ENCODE measurements around the gene GALNT18. TPM values are rescaled to one million over a fixed set of nuclear protein-coding genes. Genes with fewer than 3 reads are reported as not detected.

GALNT18 gene
- total RNA-seq, 2 donors from 2014 or later: 29.4 to 105 TPM

DNA sequence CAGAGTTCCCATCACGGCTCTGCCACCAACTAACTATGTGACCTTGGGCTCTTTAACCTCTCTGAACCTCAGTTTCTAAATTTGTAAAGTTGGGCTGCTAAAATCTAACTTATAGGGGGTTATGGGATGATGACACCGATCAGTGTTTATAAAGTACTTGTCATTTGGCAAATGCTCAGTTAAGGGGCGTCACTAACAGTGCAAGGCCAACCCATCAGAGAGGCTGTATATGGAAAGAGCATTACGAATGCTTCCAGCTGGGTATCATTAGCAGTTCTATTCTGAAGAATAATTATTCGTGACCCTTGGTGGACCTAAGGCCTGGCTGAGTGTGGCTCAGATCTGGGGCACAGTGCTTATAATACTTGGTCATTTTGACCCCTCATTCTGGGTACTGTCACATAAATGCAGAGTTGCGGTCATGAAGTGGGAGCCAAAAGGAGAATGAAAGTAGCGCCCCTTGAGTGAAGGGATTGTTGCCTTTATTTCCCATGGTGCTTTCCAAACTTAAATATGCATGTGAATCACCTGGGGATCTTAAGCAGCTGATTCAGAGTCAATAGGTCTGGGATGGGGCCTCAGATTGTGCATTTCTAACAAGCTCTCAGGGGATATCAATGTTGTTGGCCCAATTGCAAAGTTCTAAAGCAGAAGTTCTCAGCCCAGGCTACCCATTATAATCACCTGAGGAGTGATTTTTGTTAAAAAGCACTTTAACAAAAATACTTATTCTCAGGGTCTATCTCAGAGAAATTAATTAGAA is 384.6 kb downstream of the GALNT18 start:
- Histone ChIP-seq H3K27ac (no peak overlapping the region), H3K4me1 (replicated peaks) (no peaks in the 10 kb centered on the region), H3K4me3 (no peak overlapping the region), H3K9me3 (no peaks in the 10 kb centered on the region), H3K36me3 (no peaks in the 10 kb centered on the region), H3K27me3 (replicated peaks; ENCODE audit: insufficient read depth) (no peaks in the 10 kb centered on the region)
- WGBS: 84% methylated on average over 7 of the region's 7 CpGs
- intact Hi-C loops (cut with DNase I): no loop called here
- TF ChIP-seq POLR2AphosphoS5 (IDR thresholded peaks at IDR 0.05): no peak
- TF ChIP-seq POLR2A (IDR thresholded peaks at IDR 0.05): no peak
- TF ChIP-seq, protein P1, sequence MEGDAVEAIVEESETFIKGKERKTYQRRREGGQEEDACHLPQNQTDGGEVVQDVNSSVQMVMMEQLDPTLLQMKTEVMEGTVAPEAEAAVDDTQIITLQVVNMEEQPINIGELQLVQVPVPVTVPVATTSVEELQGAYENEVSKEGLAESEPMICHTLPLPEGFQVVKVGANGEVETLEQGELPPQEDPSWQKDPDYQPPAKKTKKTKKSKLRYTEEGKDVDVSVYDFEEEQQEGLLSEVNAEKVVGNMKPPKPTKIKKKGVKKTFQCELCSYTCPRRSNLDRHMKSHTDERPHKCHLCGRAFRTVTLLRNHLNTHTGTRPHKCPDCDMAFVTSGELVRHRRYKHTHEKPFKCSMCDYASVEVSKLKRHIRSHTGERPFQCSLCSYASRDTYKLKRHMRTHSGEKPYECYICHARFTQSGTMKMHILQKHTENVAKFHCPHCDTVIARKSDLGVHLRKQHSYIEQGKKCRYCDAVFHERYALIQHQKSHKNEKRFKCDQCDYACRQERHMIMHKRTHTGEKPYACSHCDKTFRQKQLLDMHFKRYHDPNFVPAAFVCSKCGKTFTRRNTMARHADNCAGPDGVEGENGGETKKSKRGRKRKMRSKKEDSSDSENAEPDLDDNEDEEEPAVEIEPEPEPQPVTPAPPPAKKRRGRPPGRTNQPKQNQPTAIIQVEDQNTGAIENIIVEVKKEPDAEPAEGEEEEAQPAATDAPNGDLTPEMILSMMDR (IDR thresholded peaks at IDR 0.05): no peak
- no peak for DNase-seq (ENCODE audit: low spot score)

DNA sequence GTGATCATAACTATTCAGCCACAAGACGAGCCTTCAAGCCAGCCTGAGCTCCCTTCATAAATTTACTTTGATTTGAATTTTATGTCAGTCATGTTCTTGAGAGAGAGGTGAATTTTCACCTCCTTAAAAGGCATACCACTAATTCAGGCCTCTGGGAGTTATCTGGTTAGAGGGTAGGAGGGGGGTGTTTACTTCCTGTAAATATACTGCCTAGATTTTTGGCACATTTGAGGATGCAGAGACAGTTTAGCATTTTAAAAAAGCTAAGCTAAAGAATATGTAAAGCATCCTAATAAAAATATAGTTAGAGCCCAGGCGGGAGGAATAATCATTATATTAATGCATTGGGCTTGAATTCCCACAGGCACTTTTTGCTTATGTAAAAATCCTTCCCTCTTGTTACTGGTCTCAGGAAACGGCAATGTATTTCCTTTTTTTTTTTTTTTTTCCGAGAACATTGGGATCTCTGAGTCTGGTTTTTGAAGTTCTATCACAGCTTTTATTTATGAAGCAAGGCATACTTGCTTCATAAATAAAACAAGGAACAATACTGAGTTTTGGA is 385.2 kb downstream of the GALNT18 start:
- no peak for TF ChIP-seq POLR2A (IDR thresholded peaks at IDR 0.05)
- TF ChIP-seq, protein P1 (IDR thresholded peaks at IDR 0.05): no peak
- TF ChIP-seq POLR2AphosphoS5 (IDR thresholded peaks at IDR 0.05): no peak
- intact Hi-C loops (cut with DNase I): no loop called here
- H3K4me3 ChIP-seq: no peak overlapping the region
- H3K36me3 ChIP-seq: no peaks in the 10 kb centered on the region
- H3K27me3 ChIP-seq (replicated peaks; ENCODE audit: insufficient read depth): no peaks in the 10 kb centered on the region
- H3K27ac ChIP-seq: no peak overlapping the region
- no peak for DNase-seq (ENCODE audit: low spot score)
- no peaks in the 10 kb centered on the region for H3K4me1 ChIP-seq (replicated peaks)
- WGBS: 78% methylated on average over 4 of the region's 4 CpGs
- no peaks in the 10 kb centered on the region for H3K9me3 ChIP-seq

DNA sequence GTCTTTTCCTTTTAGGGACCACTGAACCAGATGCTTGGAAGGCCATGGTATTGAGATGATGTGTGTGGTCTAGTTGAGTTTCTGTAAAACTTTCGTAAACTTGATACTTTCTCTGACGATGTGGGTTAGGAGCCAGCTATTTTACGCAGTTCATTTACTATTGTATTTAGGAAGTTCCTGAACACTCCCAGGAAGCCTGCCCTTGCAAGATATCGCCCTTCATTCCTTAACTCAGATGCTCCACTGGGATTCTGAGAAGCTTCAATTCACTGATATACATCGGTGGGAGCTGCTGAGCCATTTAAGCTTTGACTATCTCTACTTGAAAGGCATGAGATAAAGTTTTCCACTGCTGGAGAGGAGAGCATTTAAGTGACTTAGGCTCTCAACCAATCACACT is 390.0 kb downstream of the GALNT18 start:
- TF ChIP-seq POLR2A (IDR thresholded peaks at IDR 0.05) (no peak), POLR2AphosphoS5 (IDR thresholded peaks at IDR 0.05) (no peak)
- TF ChIP-seq, protein P1 (IDR thresholded peaks at IDR 0.05): no peak
- 75% methylated on average over 5 of the region's 5 CpGs for WGBS
- intact Hi-C loops (cut with DNase I): no loop called here
- no peaks in the 10 kb centered on the region for H3K4me1 ChIP-seq (replicated peaks)
- H3K27ac ChIP-seq: no peak overlapping the region
- no peak for DNase-seq (ENCODE audit: low spot score)
- no peaks in the 10 kb centered on the region for H3K27me3 ChIP-seq (replicated peaks; ENCODE audit: insufficient read depth)
- H3K36me3 ChIP-seq: no peaks in the 10 kb centered on the region
- no peaks in the 10 kb centered on the region for H3K9me3 ChIP-seq
- H3K4me3 ChIP-seq: no peak overlapping the region

DNA sequence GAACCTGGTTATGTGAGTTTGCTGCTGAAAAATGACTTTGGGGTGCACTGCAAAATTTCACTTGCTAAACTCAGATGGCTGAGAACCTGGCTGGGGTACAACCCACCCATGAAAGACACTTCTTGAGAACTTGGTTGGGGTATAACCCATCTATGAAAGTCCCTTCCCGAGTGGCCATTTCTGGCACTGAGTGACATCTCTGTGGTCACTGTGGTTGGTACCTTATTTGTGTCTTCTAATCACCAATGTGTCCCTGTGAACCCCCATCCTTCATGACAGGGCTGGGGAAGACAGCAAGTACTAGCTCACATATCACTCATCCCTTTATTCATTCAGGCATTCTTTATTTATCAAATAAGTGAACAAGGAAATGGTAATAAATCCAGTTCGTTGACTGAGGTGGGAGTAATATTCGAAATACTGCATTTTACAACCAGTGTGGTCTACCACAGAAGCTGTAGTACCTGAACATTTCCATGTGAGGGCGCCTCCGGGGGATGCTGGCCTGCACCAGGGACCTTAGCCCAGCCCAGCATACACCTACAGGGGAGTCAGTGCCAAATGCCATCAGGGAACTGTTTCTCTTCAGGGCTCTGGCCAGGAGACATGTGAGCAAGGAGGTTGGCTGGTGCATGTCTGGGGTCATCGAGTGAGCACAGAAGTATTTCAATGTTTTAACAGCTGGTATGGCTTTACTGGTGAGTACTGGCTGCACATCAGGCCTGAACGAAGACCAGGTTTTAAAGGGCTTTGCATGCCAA is 390.8 kb downstream of the GALNT18 start:
- H3K9me3 ChIP-seq: no peaks in the 10 kb centered on the region
- intact Hi-C loops (cut with DNase I): no loop called here
- no peaks in the 10 kb centered on the region for H3K27me3 ChIP-seq (replicated peaks; ENCODE audit: insufficient read depth)
- DNase-seq (ENCODE audit: low spot score): no peak
- 30% methylated on average over 7 of the region's 7 CpGs for WGBS
- no peak overlapping the region for H3K27ac ChIP-seq
- H3K4me1 ChIP-seq (replicated peaks): no peaks in the 10 kb centered on the region
- H3K4me3 ChIP-seq: no peak overlapping the region
- TF ChIP-seq POLR2AphosphoS5 (IDR thresholded peaks at IDR 0.05) (no peak), POLR2A (IDR thresholded peaks at IDR 0.05) (no peak)
- TF ChIP-seq, protein P1 (IDR thresholded peaks at IDR 0.05): peak in 2 of 4 experiments; percentile 5 to 28
- H3K36me3 ChIP-seq: no peaks in the 10 kb centered on the region

Measured in prostate gland (tissue), 2 donors.